ENCODE data around the gene CAMK2D. TPM values are rescaled to one million over a fixed set of nuclear protein-coding genes. Genes with fewer than 3 reads are reported as not detected.

The CAMK2D gene
- total RNA-seq, 4 donors from 2014 or later: 62.0 to 122 (median 85.1) TPM

DNA sequence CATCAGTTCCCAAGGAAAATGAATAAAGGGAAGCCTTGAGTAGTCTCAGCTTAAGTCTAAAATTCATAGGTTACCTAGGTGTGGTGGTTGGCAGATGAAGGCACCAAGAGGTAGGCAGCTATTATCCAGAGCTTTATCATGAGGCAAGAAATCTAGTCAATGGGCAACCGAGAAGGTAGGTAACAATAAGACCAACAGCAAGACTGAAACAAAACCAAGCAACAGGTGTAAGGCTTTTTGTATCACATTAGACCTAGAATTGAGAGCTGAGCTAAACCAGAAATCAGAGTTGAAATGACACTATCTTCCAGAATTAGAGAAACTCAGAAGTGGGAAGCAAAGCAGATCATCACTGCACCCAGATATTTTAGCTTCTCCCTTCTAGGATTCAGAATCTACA is 117.1 kb downstream of the CAMK2D start:
- TF ChIP-seq, protein P1, sequence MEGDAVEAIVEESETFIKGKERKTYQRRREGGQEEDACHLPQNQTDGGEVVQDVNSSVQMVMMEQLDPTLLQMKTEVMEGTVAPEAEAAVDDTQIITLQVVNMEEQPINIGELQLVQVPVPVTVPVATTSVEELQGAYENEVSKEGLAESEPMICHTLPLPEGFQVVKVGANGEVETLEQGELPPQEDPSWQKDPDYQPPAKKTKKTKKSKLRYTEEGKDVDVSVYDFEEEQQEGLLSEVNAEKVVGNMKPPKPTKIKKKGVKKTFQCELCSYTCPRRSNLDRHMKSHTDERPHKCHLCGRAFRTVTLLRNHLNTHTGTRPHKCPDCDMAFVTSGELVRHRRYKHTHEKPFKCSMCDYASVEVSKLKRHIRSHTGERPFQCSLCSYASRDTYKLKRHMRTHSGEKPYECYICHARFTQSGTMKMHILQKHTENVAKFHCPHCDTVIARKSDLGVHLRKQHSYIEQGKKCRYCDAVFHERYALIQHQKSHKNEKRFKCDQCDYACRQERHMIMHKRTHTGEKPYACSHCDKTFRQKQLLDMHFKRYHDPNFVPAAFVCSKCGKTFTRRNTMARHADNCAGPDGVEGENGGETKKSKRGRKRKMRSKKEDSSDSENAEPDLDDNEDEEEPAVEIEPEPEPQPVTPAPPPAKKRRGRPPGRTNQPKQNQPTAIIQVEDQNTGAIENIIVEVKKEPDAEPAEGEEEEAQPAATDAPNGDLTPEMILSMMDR (IDR thresholded peaks at IDR 0.05; ENCODE audit: low read depth): no peak

DNA sequence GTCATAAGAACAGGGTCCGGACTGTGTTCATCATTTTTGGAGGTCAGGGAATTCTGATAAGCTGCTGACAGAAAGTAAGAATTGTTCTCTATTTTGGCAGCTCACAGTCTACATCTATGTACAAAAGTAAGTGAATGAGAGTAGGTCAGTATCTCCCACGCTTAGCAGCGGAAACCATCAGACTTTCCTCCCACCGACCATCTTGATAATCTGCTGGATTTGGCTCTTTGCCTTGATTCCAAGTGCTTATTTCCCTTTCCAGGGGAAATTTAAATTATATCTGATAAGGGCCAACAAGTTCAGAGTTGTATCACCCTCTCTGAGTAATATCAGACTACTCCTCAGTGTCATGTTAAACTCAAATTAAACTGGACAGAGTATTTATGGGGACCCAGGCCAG is 118.0 kb downstream of the CAMK2D start:
- TF ChIP-seq, protein P1 (IDR thresholded peaks at IDR 0.05; ENCODE audit: low read depth): no peak

DNA sequence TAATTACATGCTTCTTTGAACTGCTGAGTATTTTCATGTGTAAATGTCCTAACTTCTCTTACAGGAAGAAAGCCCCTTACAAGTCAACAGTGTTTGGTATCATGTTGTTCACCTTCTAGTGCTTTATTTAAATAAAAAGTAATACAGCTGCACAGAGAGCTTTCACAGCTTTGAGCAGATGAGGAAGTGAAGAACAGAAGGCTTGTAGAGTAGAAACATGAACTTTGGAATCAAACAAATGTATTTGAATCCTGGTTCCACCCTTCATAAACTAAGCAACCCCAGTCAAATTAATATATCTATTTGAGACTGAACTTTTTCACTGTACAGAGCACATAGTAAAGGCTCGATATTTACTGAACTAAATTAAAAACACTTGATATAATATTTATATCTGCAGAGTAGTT is 120.5 kb downstream of the CAMK2D start:
- TF ChIP-seq, protein P1 (IDR thresholded peaks at IDR 0.05; ENCODE audit: low read depth): no peak

DNA sequence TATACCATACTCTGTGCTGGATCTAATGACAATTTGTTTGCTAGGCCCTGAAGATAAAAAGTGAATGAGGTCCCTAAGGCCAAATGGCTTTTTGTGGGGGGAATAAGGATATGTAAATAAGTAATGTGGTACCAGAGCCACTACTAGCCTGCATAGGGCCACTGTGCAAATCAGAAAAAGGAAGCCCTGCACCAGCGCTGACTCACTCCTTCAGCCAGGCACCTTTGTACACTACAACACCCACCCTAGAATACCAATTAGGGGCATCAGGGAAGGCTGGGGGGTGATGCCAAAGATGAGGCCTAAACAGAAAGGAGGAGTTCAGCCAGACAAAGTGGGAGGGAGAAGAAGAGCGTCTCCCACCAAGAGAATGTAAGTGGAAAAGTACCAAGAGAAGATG is 122.2 kb downstream of the CAMK2D start:
- TF ChIP-seq, protein P1 (IDR thresholded peaks at IDR 0.05; ENCODE audit: low read depth): no peak

DNA sequence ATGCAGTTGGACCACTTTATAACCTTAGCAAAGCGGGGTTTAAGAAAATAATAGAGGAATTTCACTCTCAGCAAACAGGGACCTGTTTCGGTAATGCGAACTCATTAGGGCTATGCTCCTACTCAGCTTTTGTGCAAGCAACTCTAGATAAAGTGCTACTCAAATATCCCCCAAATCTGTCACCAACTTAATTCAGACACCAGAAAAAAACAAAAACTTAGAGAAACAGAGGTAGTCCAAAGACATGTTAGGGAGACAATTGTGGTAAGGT is 123.0 kb downstream of the CAMK2D start:
- TF ChIP-seq, protein P1 (IDR thresholded peaks at IDR 0.05; ENCODE audit: low read depth): no peak

DNA sequence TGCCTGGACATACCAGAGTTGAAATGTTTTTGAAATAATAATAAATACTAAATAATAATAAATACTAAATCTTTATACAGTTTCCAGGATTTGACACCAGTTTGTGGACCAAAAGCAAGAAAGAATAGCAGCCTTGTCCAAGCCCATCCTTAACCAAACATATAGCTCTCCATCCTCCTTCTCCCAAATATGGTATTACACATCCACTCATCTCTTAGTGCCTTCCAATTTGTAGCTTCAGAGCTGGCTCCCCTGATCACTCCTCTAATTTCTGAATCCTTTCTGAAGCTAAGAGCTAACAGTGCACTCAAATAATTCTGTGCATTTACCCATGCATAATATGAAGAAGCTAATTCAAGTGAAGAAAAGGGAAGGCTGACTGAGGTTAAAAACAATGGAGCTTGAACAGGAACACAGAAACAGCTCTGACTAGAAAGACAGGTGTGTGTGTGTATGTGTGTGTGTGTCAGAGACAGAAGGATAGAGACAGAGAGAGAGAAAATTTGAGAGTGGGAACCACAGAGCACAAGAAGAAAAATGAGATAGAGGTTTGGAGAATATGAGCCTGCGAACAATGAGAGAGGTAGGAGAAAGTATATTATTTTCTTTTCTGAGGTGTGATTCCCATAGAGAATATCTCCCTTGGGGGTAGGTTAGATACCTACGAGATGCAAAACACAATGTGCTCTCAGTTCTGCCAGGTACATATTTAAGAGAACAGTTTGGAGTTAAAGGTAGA is 123.5 kb downstream of the CAMK2D start:
- TF ChIP-seq, protein P1 (IDR thresholded peaks at IDR 0.05; ENCODE audit: low read depth): no peak

DNA sequence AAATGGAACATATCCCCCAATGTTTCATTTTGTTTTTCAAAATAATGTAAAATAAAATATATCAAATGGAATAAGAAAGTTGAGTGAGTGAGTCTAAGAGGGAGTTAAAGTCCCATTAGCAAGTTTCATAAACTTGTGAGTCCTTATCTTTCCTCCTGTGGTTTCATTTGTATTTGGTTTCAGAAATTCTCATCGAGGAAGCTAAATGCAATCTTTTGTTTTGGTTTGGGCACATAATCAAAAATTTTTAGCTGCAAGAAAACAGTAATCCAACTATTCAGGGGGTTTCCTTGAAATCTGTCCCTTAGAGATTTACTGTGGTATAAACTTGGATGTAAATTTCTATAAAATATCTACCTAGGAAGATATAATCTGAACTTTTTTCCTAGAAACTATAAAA is 124.2 kb downstream of the CAMK2D start:
- TF ChIP-seq, protein P1 (IDR thresholded peaks at IDR 0.05; ENCODE audit: low read depth): no peak
